ENCODE data around the gene CCNA2.

DNA sequence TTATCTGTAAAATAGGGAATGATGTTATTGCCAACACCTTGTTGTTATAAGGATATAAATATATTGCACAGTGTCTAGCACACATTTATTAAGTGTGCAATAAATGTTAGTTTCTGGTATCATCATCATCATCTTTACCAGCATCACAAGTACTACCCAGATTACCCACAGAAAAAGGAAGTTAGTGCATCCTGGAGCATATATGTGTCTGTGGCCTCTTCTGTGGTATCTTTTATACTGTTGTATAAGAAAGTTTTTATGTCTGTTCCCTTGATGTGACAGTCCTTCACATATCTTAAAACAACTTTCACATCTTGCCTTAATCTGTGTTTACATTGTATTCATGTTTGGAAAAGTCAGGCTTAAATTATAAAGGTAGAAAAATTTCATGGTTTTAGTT, 12.6 kb downstream of the CCNA2 start:
- TF ChIP-seq, protein P1, sequence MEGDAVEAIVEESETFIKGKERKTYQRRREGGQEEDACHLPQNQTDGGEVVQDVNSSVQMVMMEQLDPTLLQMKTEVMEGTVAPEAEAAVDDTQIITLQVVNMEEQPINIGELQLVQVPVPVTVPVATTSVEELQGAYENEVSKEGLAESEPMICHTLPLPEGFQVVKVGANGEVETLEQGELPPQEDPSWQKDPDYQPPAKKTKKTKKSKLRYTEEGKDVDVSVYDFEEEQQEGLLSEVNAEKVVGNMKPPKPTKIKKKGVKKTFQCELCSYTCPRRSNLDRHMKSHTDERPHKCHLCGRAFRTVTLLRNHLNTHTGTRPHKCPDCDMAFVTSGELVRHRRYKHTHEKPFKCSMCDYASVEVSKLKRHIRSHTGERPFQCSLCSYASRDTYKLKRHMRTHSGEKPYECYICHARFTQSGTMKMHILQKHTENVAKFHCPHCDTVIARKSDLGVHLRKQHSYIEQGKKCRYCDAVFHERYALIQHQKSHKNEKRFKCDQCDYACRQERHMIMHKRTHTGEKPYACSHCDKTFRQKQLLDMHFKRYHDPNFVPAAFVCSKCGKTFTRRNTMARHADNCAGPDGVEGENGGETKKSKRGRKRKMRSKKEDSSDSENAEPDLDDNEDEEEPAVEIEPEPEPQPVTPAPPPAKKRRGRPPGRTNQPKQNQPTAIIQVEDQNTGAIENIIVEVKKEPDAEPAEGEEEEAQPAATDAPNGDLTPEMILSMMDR (IDR thresholded peaks at IDR 0.05): no peak
- no peak for TF ChIP-seq POLR2AphosphoS5 (IDR thresholded peaks at IDR 0.05)

Measured in prostate gland (tissue), 2 donors.